Stomach (tissue), 9 donors: Measurements from ENCODE around the gene PTBP3. TPM values are rescaled to one million over a fixed set of nuclear protein-coding genes. Genes with fewer than 3 reads are reported as not detected.

Experiments used
- DNase-seq, 2 donors: peaks; one replicate each; pipeline versions ENCODE4 v3.0.0 to v3.0.0-alpha.2; 2013 to 2019
- H3K27ac ChIP-seq, 5 donors: fragments of 200-600 bp in 4 of 5; sonication (generic) in 4 of 5; one replicate each; pipeline ENCODE4 v1.5.1; 2013 to 2019; ENCODE audit warnings: mild to moderate bottlenecking in 1 of 5, moderate library complexity in 1 of 5
- H3K27me3 ChIP-seq, 3 donors: fragments of 200-600 bp; sonication (generic); one replicate each; pipeline ENCODE4 v1.5.1; 2017 to 2019; ENCODE audit warnings: mixed run types in 1 of 3
- H3K36me3 ChIP-seq, 4 donors: fragments of 200-600 bp; sonication (generic); 1 replicate in 3 of 4; 2 replicates in 1 of 4; pipeline ENCODE4 v1.5.1; 2016 to 2019
- H3K4me1 ChIP-seq, 4 donors: fragments of 200-600 bp; sonication (generic); one replicate each; pipeline ENCODE4 v1.5.1; 2016 to 2019
- H3K4me3 ChIP-seq, 4 donors: fragments of 200-600 bp; sonication (generic) in 3 of 4; one replicate each; pipeline ENCODE4 v1.5.1; 2016 to 2019; ENCODE audit warnings: mild to moderate bottlenecking in 1 of 4
- H3K9me3 ChIP-seq, 4 donors: fragments of 200-600 bp; sonication (generic); one replicate each; pipeline ENCODE4 v1.5.1; 2016 to 2019
- EP300 ChIP-seq: sonication (generic); formaldehyde crosslinking; IDR thresholded peaks from one replicate; pipeline ENCODE4 v1.6.1; 2017; ENCODE audit warnings: antibody characterized with exemption
- POLR2A ChIP-seq, 4 donors: fragments of 450-650 bp; IDR thresholded peaks; one replicate each; pipeline ENCODE4 v1.6.1; 2016; ENCODE audit warnings: antibody characterized with exemption in 4 of 4, control low read depth in 2 of 4, mild to moderate bottlenecking in 1 of 4, moderate library complexity in 1 of 4
- POLR2AphosphoS5 ChIP-seq, 3 donors: sonication (generic); formaldehyde crosslinking; IDR thresholded peaks; one replicate each; pipeline ENCODE4 v1.6.1; 2016; ENCODE audit warnings: antibody characterized with exemption in 3 of 3
- WGBS, 5 donors: extraction: QIAGEN DNeasy Blood & Tissue Kit in 3 of 5; methylation state at CpG; one replicate each; pipeline versions ENCODE4 v1.1.5 to v1.1.7; 2013 to 2018; 5-methylcytosine and 5-hydroxymethylcytosine counted together
- intact Hi-C: fragments of 100-400 bp; cut with DNase I; formaldehyde crosslinking; loops from one replicate; pipeline ENCODE4 v1.15.1; 2023; ENCODE audit warnings: low total_unique reads
- polyA plus RNA-seq, 3 donors: library from polyadenylated mRNA; stranded (reverse); fragments of 200-250 nt; gene quantifications; one replicate each; pipeline ENCODE4 v1.2.3, GENCODE V29; 2013
- total RNA-seq, 5 donors: library from RNA; depleted of rRNA; stranded (reverse); fragments of >200 nt; gene quantifications; one replicate each; pipeline versions ENCODE4 v1.1.0 to v1.2.3, GENCODE V29; 2014 to 2016
- TF ChIP-seq, protein P1 (sequence below), 7 experiments: fragments of 450-650 bp in 4 of 7; fragments of 200-600 bp in 3 of 7; sonication (generic) in 3 of 7; IDR thresholded peaks; one replicate each; pipeline ENCODE4 v1.5.1; 2016 to 2019; ENCODE audit warnings: antibody characterized with exemption in 7 of 7, control low read depth in 2 of 7, mild to moderate bottlenecking in 1 of 7
- donor health status: healthy with polysubstance abuse.
- donor health status: Bipolar disorder and iron deficiency.
- donor health status: healthy.

PTBP3 gene
- total and polyA plus RNA-seq, 8 donors: 11.7 to 90.7 (median 24.1) TPM

GRCh38 chr9:112364761-112365160, 31.3 kb upstream of the PTBP3 start:
- no peak for DNase-seq
- peaks cover 0 to 4% (median 0%) of the 10 kb centered on the region in 4 donors for H3K4me1 ChIP-seq
- 65 to 91% (median 80%) methylated on average over 3 of the region's 3 CpGs for WGBS, 5 donors
- no peaks in the 10 kb centered on the region for H3K36me3 ChIP-seq
- no peak overlapping the region for H3K27ac ChIP-seq
- no peaks in the 10 kb centered on the region for H3K27me3 ChIP-seq
- intact Hi-C loops: loop anchor here (10.0 kb wide), 1 partner anchor 270 kb away; no protein-coding TSS in a partner anchor
- H3K4me3 ChIP-seq: no peak overlapping the region
- H3K9me3 ChIP-seq: peaks cover 0 to 22% (median 7%) of the 10 kb centered on the region in 4 donors
- no peak for TF ChIP-seq POLR2A (IDR thresholded peaks at IDR 0.05)

- Histone ChIP-seq H3K4me1 (peaks cover 0 to 4% (median 0%) of the 10 kb centered on the region in 4 donors), H3K9me3 (peaks cover 0 to 6% (median 0%) of the 10 kb centered on the region in 4 donors), H3K27ac (no peak overlapping the region), H3K4me3 (no peak overlapping the region), H3K27me3 (no peaks in the 10 kb centered on the region), H3K36me3 (no peaks in the 10 kb centered on the region)
- intact Hi-C loops: loop anchor here (10.0 kb wide), 1 partner anchor 267 kb away; no protein-coding TSS in a partner anchor
- peak in 1 of 2 donors; percentile 70 for DNase-seq
- 10 to 15% (median 11%) methylated on average over 4 of the region's 4 CpGs for WGBS, 5 donors
- no peak for TF ChIP-seq EP300
- TF ChIP-seq, protein P1, sequence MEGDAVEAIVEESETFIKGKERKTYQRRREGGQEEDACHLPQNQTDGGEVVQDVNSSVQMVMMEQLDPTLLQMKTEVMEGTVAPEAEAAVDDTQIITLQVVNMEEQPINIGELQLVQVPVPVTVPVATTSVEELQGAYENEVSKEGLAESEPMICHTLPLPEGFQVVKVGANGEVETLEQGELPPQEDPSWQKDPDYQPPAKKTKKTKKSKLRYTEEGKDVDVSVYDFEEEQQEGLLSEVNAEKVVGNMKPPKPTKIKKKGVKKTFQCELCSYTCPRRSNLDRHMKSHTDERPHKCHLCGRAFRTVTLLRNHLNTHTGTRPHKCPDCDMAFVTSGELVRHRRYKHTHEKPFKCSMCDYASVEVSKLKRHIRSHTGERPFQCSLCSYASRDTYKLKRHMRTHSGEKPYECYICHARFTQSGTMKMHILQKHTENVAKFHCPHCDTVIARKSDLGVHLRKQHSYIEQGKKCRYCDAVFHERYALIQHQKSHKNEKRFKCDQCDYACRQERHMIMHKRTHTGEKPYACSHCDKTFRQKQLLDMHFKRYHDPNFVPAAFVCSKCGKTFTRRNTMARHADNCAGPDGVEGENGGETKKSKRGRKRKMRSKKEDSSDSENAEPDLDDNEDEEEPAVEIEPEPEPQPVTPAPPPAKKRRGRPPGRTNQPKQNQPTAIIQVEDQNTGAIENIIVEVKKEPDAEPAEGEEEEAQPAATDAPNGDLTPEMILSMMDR (IDR thresholded peaks at IDR 0.05): peak in 5 of 7 experiments; percentile 10 to 85 (median 59)
Measured at GRCh38 chr9:112361601-112362000, 28.2 kb upstream of the PTBP3 start.

DNA sequence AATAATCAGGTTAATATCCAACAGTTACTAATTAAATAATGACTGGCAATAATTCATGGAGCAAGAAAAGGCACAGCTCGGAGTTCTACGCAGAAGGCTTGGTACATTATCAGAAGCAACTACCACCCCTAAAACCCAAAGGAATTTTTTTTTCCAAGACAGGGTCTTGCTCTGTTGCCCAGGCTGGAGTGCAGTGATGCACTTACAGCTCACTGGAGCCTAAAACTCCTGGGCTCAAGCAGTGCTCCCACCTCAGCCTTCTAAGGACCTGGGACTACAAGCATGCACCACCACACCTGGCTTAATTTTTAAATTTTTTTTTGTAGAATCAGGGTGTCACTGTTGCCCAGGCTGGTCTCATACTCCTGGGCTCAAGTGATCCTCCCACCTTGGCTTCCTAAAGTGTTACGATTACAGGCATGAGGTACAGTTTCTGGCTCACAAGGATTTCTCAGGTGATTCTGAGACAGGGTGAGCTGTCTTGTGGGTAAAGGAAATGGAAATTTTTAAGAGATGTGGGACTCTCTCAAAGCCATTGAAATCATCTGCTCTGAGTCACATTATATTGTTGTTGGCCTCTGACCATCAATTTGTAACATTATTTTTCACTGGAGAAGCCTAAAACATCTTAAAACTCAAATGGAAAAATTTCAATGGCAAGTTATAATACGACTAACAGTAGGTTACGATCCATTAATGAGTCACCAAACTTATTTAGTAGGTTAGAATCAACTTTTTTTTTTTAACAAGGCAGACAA, 26.8 kb upstream of the PTBP3 start:
- Histone ChIP-seq H3K4me1 (peaks cover 0 to 4% (median 0%) of the 10 kb centered on the region in 4 donors), H3K27me3 (no peaks in the 10 kb centered on the region), H3K36me3 (no peaks in the 10 kb centered on the region), H3K27ac (no peak overlapping the region), H3K9me3 (peaks cover 0 to 3% (median 0%) of the 10 kb centered on the region in 4 donors), H3K4me3 (no peak overlapping the region)
- intact Hi-C loops: loop anchor here (10.0 kb wide), 1 partner anchor 265 kb away; no protein-coding TSS in a partner anchor
- 81 to 91% (median 86%) methylated on average over 5 of the region's 5 CpGs for WGBS, 5 donors
- TF ChIP-seq, protein P1 (IDR thresholded peaks at IDR 0.05): no peak
- no peak for TF ChIP-seq POLR2AphosphoS5 (IDR thresholded peaks at IDR 0.05)
- TF ChIP-seq POLR2A (IDR thresholded peaks at IDR 0.05): no peak
- TF ChIP-seq EP300: no peak
- no peak for DNase-seq

GRCh38 chr9:112355427-112355897, 22.0 kb upstream of the PTBP3 start:
- H3K4me1 ChIP-seq: no peaks in the 10 kb centered on the region
- 38 to 64% (median 43%) methylated on average over 8 of the region's 8 CpGs for WGBS, 5 donors
- TF ChIP-seq POLR2A (IDR thresholded peaks at IDR 0.05) (no peak), POLR2AphosphoS5 (IDR thresholded peaks at IDR 0.05) (no peak), EP300 (no peak)
- TF ChIP-seq, protein P1 (IDR thresholded peaks at IDR 0.05): no peak
- intact Hi-C loops: no loop called here
- no peaks in the 10 kb centered on the region for H3K9me3 ChIP-seq
- no peak overlapping the region for H3K4me3 ChIP-seq
- no peak overlapping the region for H3K27ac ChIP-seq
- DNase-seq: no peak
- H3K36me3 ChIP-seq: no peaks in the 10 kb centered on the region
- H3K27me3 ChIP-seq: no peaks in the 10 kb centered on the region
